Neutrophil (primary cell): ENCODE results near the gene POGK.

Source experiments
- H3K27ac ChIP-seq: fragments of 200-600 bp; sonication (generic); 2 replicates; pipeline ENCODE4 v1.5.1; 2016; ENCODE audit warnings: mild to moderate bottlenecking, moderate library complexity
- H3K27me3 ChIP-seq: fragments of 200-600 bp; sonication (generic); 2 replicates; pipeline ENCODE4 v1.6.0; 2016; ENCODE audit warnings: mild to moderate bottlenecking
- H3K36me3 ChIP-seq: fragments of 200-600 bp; sonication (generic); 2 replicates; pipeline ENCODE4 v1.5.1; 2017
- H3K4me1 ChIP-seq, 2 experiments: fragments of 200-600 bp in 1 of 2; sonication (generic) in 1 of 2; 1 replicate in 1 of 2; 2 replicates in 1 of 2; pipeline versions ENCODE4 v1.5.1 to v1.6.1; 2013 to 2016; ENCODE audit warnings: low read depth in 1 of 2, low read length in 1 of 2, mild to moderate bottlenecking in 1 of 2, moderate library complexity in 1 of 2; ENCODE audit not compliant: control insufficient read depth in 1 of 2, insufficient read depth in 1 of 2
- H3K4me3 ChIP-seq, 2 experiments: fragments of 200-600 bp in 1 of 2; sonication (generic) in 1 of 2; 1 replicate in 1 of 2; 2 replicates in 1 of 2; pipeline ENCODE4 v1.5.1; 2013 to 2016; ENCODE audit warnings: low read depth in 1 of 2, low read length in 1 of 2, mild to moderate bottlenecking in 1 of 2, moderate library complexity in 1 of 2
- H3K9me3 ChIP-seq: fragments of 200-600 bp; sonication (generic); 2 replicates; pipeline ENCODE4 v1.5.1; 2016
- CTCF ChIP-seq: fragments of 200-600 bp; sonication (generic); IDR thresholded peaks from 2 replicates; pipeline ENCODE4 v1.5.1; 2016; ENCODE audit warnings: antibody characterized with exemption

POGK gene

GRCh38 chr1:166858726-166859419, 19.6 kb downstream of the POGK start:
- H3K36me3 ChIP-seq: peaks cover 88% of the 10 kb centered on the region
- no peaks in the 10 kb centered on the region for H3K9me3 ChIP-seq
- no peak for TF ChIP-seq CTCF
- no peak overlapping the region for H3K4me3 ChIP-seq
- H3K4me1 ChIP-seq: no peaks in the 10 kb centered on the region
- no peak overlapping the region for H3K27ac ChIP-seq
- no peaks in the 10 kb centered on the region for H3K27me3 ChIP-seq

- Histone ChIP-seq H3K4me3 (no peak overlapping the region), H3K27me3 (no peaks in the 10 kb centered on the region), H3K9me3 (no peaks in the 10 kb centered on the region), H3K27ac (no peak overlapping the region), H3K4me1 (no peaks in the 10 kb centered on the region), H3K36me3 (peaks cover 85% of the 10 kb centered on the region)
- no peak for TF ChIP-seq CTCF
These were observed 20.3 kb downstream of the POGK start for GRCh38 chr1:166859597-166859996.

- no peak for TF ChIP-seq CTCF
- H3K27ac ChIP-seq: no peak overlapping the region
- no peak overlapping the region for H3K4me3 ChIP-seq
- no peaks in the 10 kb centered on the region for H3K27me3 ChIP-seq
- no peaks in the 10 kb centered on the region for H3K4me1 ChIP-seq
- H3K36me3 ChIP-seq: peaks cover 51% of the 10 kb centered on the region
- H3K9me3 ChIP-seq: no peaks in the 10 kb centered on the region
These were observed 26.7 kb downstream of the POGK start for GRCh38 chr1:166865926-166866325.

DNA sequence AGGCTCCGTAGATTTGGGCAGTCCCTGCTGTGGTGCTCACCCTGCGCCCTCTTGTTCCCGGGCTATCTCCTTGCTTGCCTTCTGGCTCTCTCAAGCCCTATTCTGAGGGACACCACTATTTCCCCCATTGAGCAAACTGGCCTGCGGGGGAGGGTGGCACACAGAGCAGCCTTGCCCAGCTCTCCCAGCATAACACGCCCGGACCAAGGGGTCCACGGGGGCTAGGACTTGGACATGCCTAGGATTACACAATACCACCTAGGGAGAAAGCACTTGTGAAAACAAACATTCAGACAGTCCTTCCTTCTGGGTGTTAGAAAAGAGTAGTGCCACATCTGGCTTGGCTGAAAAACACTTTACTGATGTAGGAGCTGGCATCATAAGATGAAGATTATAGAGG, 29.4 kb downstream of the POGK start:
- Histone ChIP-seq H3K27ac (no peak overlapping the region), H3K36me3 (peaks cover 25% of the 10 kb centered on the region)
- TF ChIP-seq CTCF: no peak

DNA sequence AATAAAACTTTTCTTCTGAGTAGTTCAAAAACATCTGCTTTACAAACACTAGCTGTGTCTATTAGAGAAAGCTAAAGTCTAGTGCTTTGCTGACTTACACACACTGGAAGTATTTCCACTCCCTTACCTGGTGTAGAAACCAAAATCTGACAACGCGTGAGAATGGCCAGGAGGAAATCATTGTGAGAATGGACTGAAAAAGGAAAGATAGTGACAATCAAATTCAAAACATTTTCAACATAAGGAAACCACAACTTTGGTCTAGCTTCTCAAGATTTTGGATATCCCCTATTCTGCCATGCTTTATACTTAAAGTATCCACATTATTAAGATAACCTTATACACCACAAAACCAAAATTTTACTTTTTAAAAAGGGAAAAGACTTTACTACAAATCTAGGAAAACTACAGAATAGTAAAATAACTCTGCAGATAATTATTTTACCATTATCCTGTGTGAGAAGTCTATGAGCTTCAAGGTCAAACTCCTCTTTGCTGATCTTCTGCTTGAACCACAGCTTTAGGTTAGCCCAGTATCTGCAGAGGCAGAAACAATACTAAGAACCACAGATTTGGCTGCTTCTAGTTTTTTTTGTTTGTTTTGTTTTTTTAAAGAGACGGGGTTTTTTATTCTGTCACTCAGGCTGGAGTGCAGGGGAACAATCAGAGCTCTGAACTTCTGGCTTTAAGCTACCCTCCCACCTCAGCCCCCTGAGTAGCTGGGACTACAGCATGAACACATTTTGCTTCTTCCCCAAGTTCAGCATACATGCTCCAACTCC, 30.2 kb downstream of the POGK start:
- H3K9me3 ChIP-seq: no peaks in the 10 kb centered on the region
- H3K27ac ChIP-seq: no peak overlapping the region

More for the DNA sequence above, 29.4 kb downstream of the POGK start:
- no peaks in the 10 kb centered on the region for H3K4me1 ChIP-seq
- no peak overlapping the region for H3K4me3 ChIP-seq
- no peaks in the 10 kb centered on the region for H3K9me3 ChIP-seq
- H3K27me3 ChIP-seq: no peaks in the 10 kb centered on the region

More for the DNA sequence above, 30.2 kb downstream of the POGK start:
- H3K27me3 ChIP-seq: no peaks in the 10 kb centered on the region
- H3K4me3 ChIP-seq: no peak overlapping the region
- TF ChIP-seq CTCF: no peak
- no peaks in the 10 kb centered on the region for H3K4me1 ChIP-seq
- H3K36me3 ChIP-seq: peaks cover 19% of the 10 kb centered on the region
